GM12878 (cell line): ENCODE data around the gene CHAF1A. TPM values are rescaled to one million over a fixed set of nuclear protein-coding genes. Genes with fewer than 3 reads are reported as not detected.
A peak's percentile ranks its signal among the peaks of the same experiment; 100 is the strongest.

Experiments
- CBX5 ChIP-seq: sonication (generic); IDR thresholded peaks from 2 replicates; pipeline ENCODE4 v1.6.1; 2016; ENCODE audit warnings: low read depth, moderate library complexity, mild to moderate bottlenecking, inconsistent platforms
- EED ChIP-seq: sonication (generic); IDR thresholded peaks from 2 replicates; pipeline ENCODE4 v1.6.1; 2016; ENCODE audit warnings: antibody characterized with exemption, low read depth
- ETV6 ChIP-seq, 2 experiments: fragments of 450-650 bp in 1 of 2; IDR thresholded peaks in 1 of 2; conservative IDR thresholded peaks in 1 of 2; 2 replicates each; pipeline ENCODE4 v1.6.1; 2014; ENCODE audit warnings: antibody characterized with exemption in 1 of 2, borderline replicate concordance in 1 of 2, low read depth in 1 of 2, mild to moderate bottlenecking in 1 of 2, moderate library complexity in 1 of 2
- FOXM1 ChIP-seq: IDR thresholded peaks from 2 replicates; pipeline ENCODE4 v1.6.1; 2012; ENCODE audit warnings: low read depth, mild to moderate bottlenecking, inconsistent platforms, low read length, moderate library complexity
- JUND ChIP-seq: IDR thresholded peaks from 2 replicates; pipeline ENCODE4 v1.6.1; 2012; ENCODE audit warnings: low read depth, mild to moderate bottlenecking, low read length, improper control_type of control experiment, moderate library complexity
- MYB ChIP-seq: fragments of 150-350 bp; IDR thresholded peaks from 2 replicates; pipeline ENCODE4 v1.6.1; 2014; ENCODE audit warnings: mild to moderate bottlenecking, low read depth, low read length, borderline replicate concordance
- NBN ChIP-seq: fragments of 450-650 bp; IDR thresholded peaks from 2 replicates; pipeline ENCODE4 v1.6.1; 2016
- POLR2A ChIP-seq: IDR thresholded peaks from 2 replicates; pipeline ENCODE4 v1.6.1; 2011; ENCODE audit warnings: low read depth, mild to moderate bottlenecking, low read length
- RELB ChIP-seq: fragments of 450-650 bp; IDR thresholded peaks from 2 replicates; pipeline ENCODE4 v1.6.1; 2017; ENCODE audit warnings: low read depth, mild to moderate bottlenecking, moderate library complexity
- SMC3 ChIP-seq: IDR thresholded peaks from 2 replicates; pipeline ENCODE4 v1.6.1; 2011; ENCODE audit warnings: low read length, improper control_type of control experiment, borderline replicate concordance
- TBL1XR1 ChIP-seq: IDR thresholded peaks from 2 replicates; pipeline ENCODE4 v1.6.1; 2012; ENCODE audit warnings: low read depth, low read length, improper control_type of control experiment
- TCF12 ChIP-seq: IDR thresholded peaks from 2 replicates; pipeline ENCODE4 v1.6.1; 2011; ENCODE audit warnings: low read depth, mild to moderate bottlenecking, low read length
- TCF3 ChIP-seq: IDR thresholded peaks from 2 replicates; pipeline ENCODE4 v1.6.1; 2012; ENCODE audit warnings: low read depth, mild to moderate bottlenecking, low read length, borderline replicate concordance; ENCODE audit not compliant: insufficient read depth
- ZBED1 ChIP-seq: IDR thresholded peaks from 2 replicates; pipeline ENCODE4 v1.6.1; 2016; ENCODE audit warnings: borderline replicate concordance
- ZNF207 ChIP-seq: fragments of 450-650 bp; IDR thresholded peaks from 2 replicates; pipeline ENCODE4 v1.6.1; 2014; ENCODE audit warnings: antibody characterized with exemption, mild to moderate bottlenecking, borderline replicate concordance
- ZNF24 ChIP-seq: fragments of 450-650 bp; IDR thresholded peaks from 2 replicates; pipeline ENCODE4 v1.6.1; 2017; ENCODE audit warnings: antibody characterized with exemption, mild to moderate bottlenecking
- polyA plus RNA-seq, 11 experiments: library from polyadenylated mRNA; depleted of rRNA in 4 of 11; unstranded in 6 of 11; stranded (reverse) in 5 of 11; fragments of >200 nt; fragmentation: Nextera tagmentation in 4 of 11; fragmentation: Illumina TruSeq in 1 of 11; extraction: Ambion mirVana in 4 of 11; extraction: Trizol in 1 of 11; gene quantifications; 1 replicate in 1 of 11; 2 replicates in 10 of 11; pipeline versions ENCODE4 v1.2.1 to v1.2.3, GENCODE V29; 2011 to 2016; ENCODE audit warnings: inconsistent platforms in 2 of 11, missing spikeins in 2 of 11, low read depth in 1 of 11
- total RNA-seq, 4 experiments: library from RNA; depleted of rRNA in 3 of 4; stranded (reverse); fragments of >200 nt in 3 of 4; fragmentation: Illumina TruSeq in 1 of 4; extraction: Trizol in 1 of 4; gene quantifications; 2 replicates each; pipeline versions ENCODE4 v1.2.1 to v1.2.3, GENCODE V29; 2013 to 2021
- TF ChIP-seq, protein P1 (sequence below): fragments of 450-650 bp; IDR thresholded peaks from 2 replicates; pipeline ENCODE4 v1.6.1; 2017; ENCODE audit warnings: mild to moderate bottlenecking, moderate library complexity
- TF ChIP-seq, protein P2 (sequence below): fragments of 450-650 bp; IDR thresholded peaks from 2 replicates; pipeline ENCODE4 v1.6.1; 2017; ENCODE audit warnings: mild to moderate bottlenecking, moderate library complexity
- TF ChIP-seq, protein P3 (sequence below): fragments of 450-650 bp; IDR thresholded peaks from 2 replicates; pipeline ENCODE4 v1.6.1; 2014; ENCODE audit warnings: mild to moderate bottlenecking

CHAF1A gene
- total and polyA plus RNA-seq, 10 of the 15 experiments (the other 5 are each of a cell fraction or from before 2014, with no cell fraction given) = 1.3 to 69.1 (median 34.2) TPM

- TF ChIP-seq, protein P1, sequence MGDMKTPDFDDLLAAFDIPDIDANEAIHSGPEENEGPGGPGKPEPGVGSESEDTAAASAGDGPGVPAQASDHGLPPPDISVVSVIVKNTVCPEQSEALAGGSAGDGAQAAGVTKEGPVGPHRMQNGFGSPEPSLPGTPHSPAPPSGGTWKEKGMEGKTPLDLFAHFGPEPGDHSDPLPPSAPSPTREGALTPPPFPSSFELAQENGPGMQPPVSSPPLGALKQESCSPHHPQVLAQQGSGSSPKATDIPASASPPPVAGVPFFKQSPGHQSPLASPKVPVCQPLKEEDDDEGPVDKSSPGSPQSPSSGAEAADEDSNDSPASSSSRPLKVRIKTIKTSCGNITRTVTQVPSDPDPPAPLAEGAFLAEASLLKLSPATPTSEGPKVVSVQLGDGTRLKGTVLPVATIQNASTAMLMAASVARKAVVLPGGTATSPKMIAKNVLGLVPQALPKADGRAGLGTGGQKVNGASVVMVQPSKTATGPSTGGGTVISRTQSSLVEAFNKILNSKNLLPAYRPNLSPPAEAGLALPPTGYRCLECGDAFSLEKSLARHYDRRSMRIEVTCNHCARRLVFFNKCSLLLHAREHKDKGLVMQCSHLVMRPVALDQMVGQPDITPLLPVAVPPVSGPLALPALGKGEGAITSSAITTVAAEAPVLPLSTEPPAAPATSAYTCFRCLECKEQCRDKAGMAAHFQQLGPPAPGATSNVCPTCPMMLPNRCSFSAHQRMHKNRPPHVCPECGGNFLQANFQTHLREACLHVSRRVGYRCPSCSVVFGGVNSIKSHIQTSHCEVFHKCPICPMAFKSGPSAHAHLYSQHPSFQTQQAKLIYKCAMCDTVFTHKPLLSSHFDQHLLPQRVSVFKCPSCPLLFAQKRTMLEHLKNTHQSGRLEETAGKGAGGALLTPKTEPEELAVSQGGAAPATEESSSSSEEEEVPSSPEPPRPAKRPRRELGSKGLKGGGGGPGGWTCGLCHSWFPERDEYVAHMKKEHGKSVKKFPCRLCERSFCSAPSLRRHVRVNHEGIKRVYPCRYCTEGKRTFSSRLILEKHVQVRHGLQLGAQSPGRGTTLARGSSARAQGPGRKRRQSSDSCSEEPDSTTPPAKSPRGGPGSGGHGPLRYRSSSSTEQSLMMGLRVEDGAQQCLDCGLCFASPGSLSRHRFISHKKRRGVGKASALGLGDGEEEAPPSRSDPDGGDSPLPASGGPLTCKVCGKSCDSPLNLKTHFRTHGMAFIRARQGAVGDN = 0 out of 2 replicates have a peak, but pooled peaks have one; percentile 37
- TF ChIP-seq, protein P2, sequence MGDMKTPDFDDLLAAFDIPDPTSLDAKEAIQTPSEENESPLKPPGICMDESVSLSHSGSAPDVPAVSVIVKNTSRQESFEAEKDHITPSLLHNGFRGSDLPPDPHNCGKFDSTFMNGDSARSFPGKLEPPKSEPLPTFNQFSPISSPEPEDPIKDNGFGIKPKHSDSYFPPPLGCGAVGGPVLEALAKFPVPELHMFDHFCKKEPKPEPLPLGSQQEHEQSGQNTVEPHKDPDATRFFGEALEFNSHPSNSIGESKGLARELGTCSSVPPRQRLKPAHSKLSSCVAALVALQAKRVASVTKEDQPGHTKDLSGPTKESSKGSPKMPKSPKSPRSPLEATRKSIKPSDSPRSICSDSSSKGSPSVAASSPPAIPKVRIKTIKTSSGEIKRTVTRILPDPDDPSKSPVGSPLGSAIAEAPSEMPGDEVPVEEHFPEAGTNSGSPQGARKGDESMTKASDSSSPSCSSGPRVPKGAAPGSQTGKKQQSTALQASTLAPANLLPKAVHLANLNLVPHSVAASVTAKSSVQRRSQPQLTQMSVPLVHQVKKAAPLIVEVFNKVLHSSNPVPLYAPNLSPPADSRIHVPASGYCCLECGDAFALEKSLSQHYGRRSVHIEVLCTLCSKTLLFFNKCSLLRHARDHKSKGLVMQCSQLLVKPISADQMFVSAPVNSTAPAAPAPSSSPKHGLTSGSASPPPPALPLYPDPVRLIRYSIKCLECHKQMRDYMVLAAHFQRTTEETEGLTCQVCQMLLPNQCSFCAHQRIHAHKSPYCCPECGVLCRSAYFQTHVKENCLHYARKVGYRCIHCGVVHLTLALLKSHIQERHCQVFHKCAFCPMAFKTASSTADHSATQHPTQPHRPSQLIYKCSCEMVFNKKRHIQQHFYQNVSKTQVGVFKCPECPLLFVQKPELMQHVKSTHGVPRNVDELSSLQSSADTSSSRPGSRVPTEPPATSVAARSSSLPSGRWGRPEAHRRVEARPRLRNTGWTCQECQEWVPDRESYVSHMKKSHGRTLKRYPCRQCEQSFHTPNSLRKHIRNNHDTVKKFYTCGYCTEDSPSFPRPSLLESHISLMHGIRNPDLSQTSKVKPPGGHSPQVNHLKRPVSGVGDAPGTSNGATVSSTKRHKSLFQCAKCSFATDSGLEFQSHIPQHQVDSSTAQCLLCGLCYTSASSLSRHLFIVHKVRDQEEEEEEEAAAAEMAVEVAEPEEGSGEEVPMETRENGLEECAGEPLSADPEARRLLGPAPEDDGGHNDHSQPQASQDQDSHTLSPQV = peak; percentile 91
- TF ChIP-seq RELB (peak; percentile 55; the same call in 1 of the 2 replicates), ZBED1 (no peak), FOXM1 (no peak), EED (0 out of 2 replicates have a peak, but pooled peaks have one; percentile 48), TBL1XR1 (0 out of 2 replicates have a peak, but pooled peaks have one; percentile 53), ZNF207 (peak; percentile 46; the same call in 1 of the 2 replicates), TCF12 (no peak), TCF3 (no peak), JUND (no peak), ETV6 (conservative IDR thresholded peaks at IDR 0.05 in 1 of 2, IDR thresholded peaks at IDR 0.05 in 1 of 2; ENCODE audit: borderline replicate concordance in 1 of 2, low read depth in 1 of 2) (peak in 1 of 2 experiments; percentile 67; a peak in 1 of 4 replicates), MYB (no peak), NBN (peak; percentile 93), POLR2A (peak; percentile 80), CBX5 (no peak), SMC3 (peak; percentile 63), ZNF24 (peak; percentile 78)
- TF ChIP-seq, protein P3, sequence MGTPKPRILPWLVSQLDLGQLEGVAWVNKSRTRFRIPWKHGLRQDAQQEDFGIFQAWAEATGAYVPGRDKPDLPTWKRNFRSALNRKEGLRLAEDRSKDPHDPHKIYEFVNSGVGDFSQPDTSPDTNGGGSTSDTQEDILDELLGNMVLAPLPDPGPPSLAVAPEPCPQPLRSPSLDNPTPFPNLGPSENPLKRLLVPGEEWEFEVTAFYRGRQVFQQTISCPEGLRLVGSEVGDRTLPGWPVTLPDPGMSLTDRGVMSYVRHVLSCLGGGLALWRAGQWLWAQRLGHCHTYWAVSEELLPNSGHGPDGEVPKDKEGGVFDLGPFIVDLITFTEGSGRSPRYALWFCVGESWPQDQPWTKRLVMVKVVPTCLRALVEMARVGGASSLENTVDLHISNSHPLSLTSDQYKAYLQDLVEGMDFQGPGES = 0 out of 2 replicates have a peak, but pooled peaks have one; percentile 32
Measured at GRCh38 chr19:4400135-4400936, 2.1 kb upstream of the CHAF1A start, which contains the start of gene SH3GL1 (continued).
